ENCODE measurements around the gene AKTIP. TPM values are rescaled to one million over a fixed set of nuclear protein-coding genes. Genes with fewer than 3 reads are reported as not detected.

Gene AKTIP
- total and polyA plus RNA-seq, 9 of the 15 experiments (the other 6 are each of a cell fraction or from before 2014, with no cell fraction given) = 3.0 to 10.7 (median 4.4) TPM

- TF ChIP-seq MYNN (IDR thresholded peaks at IDR 0.05) (no peak), MYNN (CRISPR knock-in tag; IDR thresholded peaks at IDR 0.05) (no peak), BHLHE40 (IDR thresholded peaks at IDR 0.05; ENCODE audit: low read length) (no peak), GTF2E2 (tag; IDR thresholded peaks at IDR 0.05) (no peak)
Observed at GRCh38 chr16:53537626-53538025, 34.6 kb upstream of the AKTIP start (continued).

GRCh38 chr16:53534206-53534605, 31.2 kb upstream of the AKTIP start:
- Histone ChIP-seq H2AFZ (ENCODE audit: low read depth, low read length) (no peak overlapping the region), H3K9me3 (replicated peaks; ENCODE audit: control insufficient read depth, insufficient read depth, low read depth, low read length) (no peaks in the 10 kb centered on the region), H4K20me1 (replicated peaks; ENCODE audit: control insufficient read depth, insufficient read depth, low read length) (no peaks in the 10 kb centered on the region), H3K36me3 (ENCODE audit: control insufficient read depth, insufficient read depth, low read length) (no peaks in the 10 kb centered on the region), H3K79me2 (ENCODE audit: control insufficient read depth, insufficient read depth, low read length) (no peaks in the 10 kb centered on the region), H3K9ac (ENCODE audit: insufficient read depth in 1 of 2, low read depth in 2 of 2, low read length in 2 of 2) (no peak overlapping the region), H3K4me3 (no peak overlapping the region), H3K4me2 (ENCODE audit: insufficient read depth, low read length) (no peak overlapping the region), H3K4me1 (replicated peaks in 1 of 2; ENCODE audit: control insufficient read depth in 2 of 2, insufficient read depth in 2 of 2, low read length in 2 of 2) (no peaks in the 10 kb centered on the region), H3K27me3 (ENCODE audit: control insufficient read depth in 2 of 2, insufficient read depth in 2 of 2, low read length in 2 of 2) (peaks cover 16 to 24% of the 10 kb centered on the region in 2 experiments; a peak in 3 of 5 replicates), H3K9me1 (ENCODE audit: control insufficient read depth, insufficient read depth, low read length) (no peaks in the 10 kb centered on the region), H3K27ac (ENCODE audit: extremely low read depth, low read depth, low read length) (no peak overlapping the region)
- CTCF ChIA-PET (ENCODE audit: low intra/inter-chr PET ratio) = no interaction called here
- ATAC-seq (no peak), FAIRE-seq (no peak), DNase-seq (ENCODE audit: extremely low read depth in 1 of 4, low spot score in 3 of 4) (no peak)
- intact Hi-C loops (cut with micrococcal nuclease) = no loop called here
- TF ChIP-seq SETDB1 (IDR thresholded peaks at IDR 0.05; ENCODE audit: low read length) (no peak), LEF1 (IDR thresholded peaks at IDR 0.05) (no peak), HNRNPL (IDR thresholded peaks at IDR 0.05; ENCODE audit: low read depth, low read length) (no peak)
- in situ Hi-C loops (cut with MboI) = no loop called here
- WGBS (ENCODE audit: insufficient coverage, low coverage, missing lambda C conversion rate) = 8% methylated on average over 2 of the region's 2 CpGs
- POLR2A ChIA-PET = no interaction called here
- BruUV-seq (replicated peaks) = no TSS peak
